Measurements from ENCODE around the gene RBBP8. TPM values are rescaled to one million over a fixed set of nuclear protein-coding genes. Genes with fewer than 3 reads are reported as not detected.

The RBBP8 gene
- polyA plus RNA-seq, 3 donors = 5.8 to 9.6 (median 7.8) TPM

GRCh38 chr18:23066060-23066459 lies 132.9 kb downstream of the RBBP8 start:
- peaks cover 8 to 11% of the 10 kb centered on the region in 2 donors for H3K9me3 ChIP-seq (replicated peaks in 1 of 2; ENCODE audit: control insufficient read depth in 1 of 2, insufficient read depth in 1 of 2, low read length in 2 of 2)
- no peak overlapping the region for H3K27ac Mint-ChIP-seq
- H3K36me3 ChIP-seq (replicated peaks in 1 of 2; ENCODE audit: control insufficient read depth in 1 of 2, insufficient read depth in 2 of 2, low read length in 2 of 2) = no peaks in the 10 kb centered on the region
- H3K4me1 ChIP-seq (ENCODE audit: control insufficient read depth in 1 of 2, insufficient read depth in 2 of 2, low read length in 2 of 2) = peaks cover 36 to 39% of the 10 kb centered on the region in 2 donors
- intact Hi-C loops (cut with micrococcal nuclease) = no loop called here
- no peak overlapping the region for H3K4me3 Mint-ChIP-seq
- no peak overlapping the region for H3K4me2 ChIP-seq (replicated peaks; ENCODE audit: extremely low read depth, low read length, poor library complexity, severe bottlenecking)
- peaks cover 38% of the 10 kb centered on the region for H3K4me1 Mint-ChIP-seq
- H3K36me3 Mint-ChIP-seq = peaks cover 0 to 4% of the 10 kb centered on the region in 2 donors
- H4K20me1 ChIP-seq (ENCODE audit: insufficient read depth, low read length) = no peaks in the 10 kb centered on the region
- WGBS (ENCODE audit: insufficient coverage) = 100% methylated on average over 2 of the region's 7 CpGs
- peaks cover 0 to 2% (median 1%) of the 10 kb centered on the region in 3 donors for H3K27me3 Mint-ChIP-seq (ENCODE audit: low read depth in 3 of 3)
- no peak overlapping the region for H3K27ac ChIP-seq (ENCODE audit: low read depth in 1 of 2, low read length in 2 of 2)
- peaks cover 3 to 11% (median 9%) of the 10 kb centered on the region in 7 donors for H3K9me3 Mint-ChIP-seq
- DNase-seq = no peak
- H3K9ac ChIP-seq (ENCODE audit: insufficient read depth, low read length, poor library complexity, severe bottlenecking) = no peak overlapping the region
- H3K4me3 ChIP-seq (replicated peaks in 1 of 3; ENCODE audit: low read depth in 2 of 3, low read length in 3 of 3) = no peak overlapping the region
- H2AFZ ChIP-seq (ENCODE audit: insufficient read depth, low read depth, low read length, poor library complexity, severe bottlenecking) = no peak overlapping the region
- H3K79me2 ChIP-seq (ENCODE audit: insufficient read depth, low read length) = no peaks in the 10 kb centered on the region
- no peaks in the 10 kb centered on the region for H3K27me3 ChIP-seq (ENCODE audit: control insufficient read depth in 2 of 2, insufficient read depth in 2 of 2, low read length in 2 of 2)
- TF ChIP-seq, protein P1, sequence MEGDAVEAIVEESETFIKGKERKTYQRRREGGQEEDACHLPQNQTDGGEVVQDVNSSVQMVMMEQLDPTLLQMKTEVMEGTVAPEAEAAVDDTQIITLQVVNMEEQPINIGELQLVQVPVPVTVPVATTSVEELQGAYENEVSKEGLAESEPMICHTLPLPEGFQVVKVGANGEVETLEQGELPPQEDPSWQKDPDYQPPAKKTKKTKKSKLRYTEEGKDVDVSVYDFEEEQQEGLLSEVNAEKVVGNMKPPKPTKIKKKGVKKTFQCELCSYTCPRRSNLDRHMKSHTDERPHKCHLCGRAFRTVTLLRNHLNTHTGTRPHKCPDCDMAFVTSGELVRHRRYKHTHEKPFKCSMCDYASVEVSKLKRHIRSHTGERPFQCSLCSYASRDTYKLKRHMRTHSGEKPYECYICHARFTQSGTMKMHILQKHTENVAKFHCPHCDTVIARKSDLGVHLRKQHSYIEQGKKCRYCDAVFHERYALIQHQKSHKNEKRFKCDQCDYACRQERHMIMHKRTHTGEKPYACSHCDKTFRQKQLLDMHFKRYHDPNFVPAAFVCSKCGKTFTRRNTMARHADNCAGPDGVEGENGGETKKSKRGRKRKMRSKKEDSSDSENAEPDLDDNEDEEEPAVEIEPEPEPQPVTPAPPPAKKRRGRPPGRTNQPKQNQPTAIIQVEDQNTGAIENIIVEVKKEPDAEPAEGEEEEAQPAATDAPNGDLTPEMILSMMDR (IDR thresholded peaks at IDR 0.05) = no peak

DNA sequence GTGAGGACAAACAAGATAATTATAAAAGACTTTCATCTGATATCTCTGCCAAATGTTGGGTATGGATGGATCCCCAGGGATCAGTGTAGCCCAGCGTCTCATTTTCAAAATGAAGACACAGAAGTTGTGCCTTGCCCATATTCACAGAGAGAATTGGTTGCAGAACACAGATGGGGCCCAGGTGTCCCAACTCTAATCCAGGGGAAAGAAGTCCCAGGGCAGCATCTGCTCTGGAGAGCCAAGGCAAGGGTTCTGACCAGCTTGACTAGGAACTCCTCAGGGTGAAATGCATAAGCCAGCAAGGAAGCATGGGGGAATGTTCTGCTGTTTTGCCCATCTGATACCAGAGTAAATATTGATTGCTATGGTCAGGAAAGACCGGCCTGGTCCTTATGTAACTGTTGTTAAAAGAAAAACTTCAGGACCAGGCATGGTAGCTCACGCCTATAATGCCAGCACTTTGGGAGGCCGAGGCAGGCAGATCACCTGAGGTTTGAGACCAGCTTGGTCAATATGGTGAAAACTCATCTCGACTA lies 133.4 kb downstream of the RBBP8 start:
- peak overlapping the region in 2 of 7 donors; percentile 30 to 58 for H3K27ac Mint-ChIP-seq
- Histone ChIP-seq H3K79me2 (ENCODE audit: insufficient read depth, low read length) (no peaks in the 10 kb centered on the region), H2AFZ (ENCODE audit: insufficient read depth, low read depth, low read length, poor library complexity, severe bottlenecking) (no peak overlapping the region), H3K9me3 (replicated peaks in 1 of 2; ENCODE audit: control insufficient read depth in 1 of 2, insufficient read depth in 1 of 2, low read length in 2 of 2) (peaks cover 8 to 11% of the 10 kb centered on the region in 2 donors), H3K4me3 (replicated peaks in 1 of 3; ENCODE audit: low read depth in 2 of 3, low read length in 3 of 3) (no peak overlapping the region), H3K27me3 (ENCODE audit: control insufficient read depth in 2 of 2, insufficient read depth in 2 of 2, low read length in 2 of 2) (no peaks in the 10 kb centered on the region), H4K20me1 (ENCODE audit: insufficient read depth, low read length) (no peaks in the 10 kb centered on the region), H3K9ac (ENCODE audit: insufficient read depth, low read length, poor library complexity, severe bottlenecking) (no peak overlapping the region), H3K36me3 (replicated peaks in 1 of 2; ENCODE audit: control insufficient read depth in 1 of 2, insufficient read depth in 2 of 2, low read length in 2 of 2) (no peaks in the 10 kb centered on the region), H3K27ac (ENCODE audit: low read depth in 1 of 2, low read length in 2 of 2) (no peak overlapping the region), H3K4me1 (ENCODE audit: control insufficient read depth in 1 of 2, insufficient read depth in 2 of 2, low read length in 2 of 2) (peaks cover 41 to 44% of the 10 kb centered on the region in 2 donors), H3K4me2 (replicated peaks; ENCODE audit: extremely low read depth, low read length, poor library complexity, severe bottlenecking) (no peak overlapping the region)
- peaks cover 3 to 11% (median 9%) of the 10 kb centered on the region in 7 donors for H3K9me3 Mint-ChIP-seq
- H3K4me3 Mint-ChIP-seq = no peak overlapping the region
- peaks cover 43% of the 10 kb centered on the region for H3K4me1 Mint-ChIP-seq
- peaks cover 0 to 4% of the 10 kb centered on the region in 2 donors for H3K36me3 Mint-ChIP-seq
- WGBS (ENCODE audit: insufficient coverage) = 97% methylated on average over 5 of the region's 5 CpGs
- intact Hi-C loops (cut with micrococcal nuclease) = no loop called here
- peaks cover 0 to 2% (median 1%) of the 10 kb centered on the region in 3 donors for H3K27me3 Mint-ChIP-seq (ENCODE audit: low read depth in 3 of 3)
- TF ChIP-seq, protein P1 (IDR thresholded peaks at IDR 0.05) = no peak
- DNase-seq = no peak
